Uterus (tissue), 4 donors: ENCODE measurements around the gene XPC. TPM values are rescaled to one million over a fixed set of nuclear protein-coding genes. Genes with fewer than 3 reads are reported as not detected.
A peak's percentile ranks its signal among the peaks of the same experiment; 100 is the strongest.

ENCODE experiments used
- DNase-seq, 2 donors: peaks; one replicate each; pipeline ENCODE4 v3.0.0-alpha.2; 2019 to 2020
- H3K27ac ChIP-seq, 2 donors: fragments of 200-600 bp; sonication (generic); 1 replicate in 1 of 2; 2 replicates in 1 of 2; pipeline ENCODE4 v1.5.1; 2016 to 2018
- H3K27me3 ChIP-seq, 2 donors: fragments of 200-600 bp; sonication (generic); one replicate each; pipeline ENCODE4 v1.5.1; 2018 to 2019; ENCODE audit warnings: control low read depth in 1 of 2
- H3K36me3 ChIP-seq, 2 donors: fragments of 200-600 bp; sonication (generic); one replicate each; pipeline ENCODE4 v1.5.1; 2019; ENCODE audit warnings: control low read depth in 1 of 2
- H3K4me1 ChIP-seq, 2 donors: fragments of 200-600 bp; sonication (generic); one replicate each; pipeline ENCODE4 v1.5.1; 2018 to 2019; ENCODE audit warnings: control low read depth in 1 of 2
- H3K4me3 ChIP-seq, 2 donors: fragments of 200-600 bp; sonication (generic); 1 replicate in 1 of 2; 2 replicates in 1 of 2; pipeline ENCODE4 v1.5.1; 2018 to 2019; ENCODE audit warnings: mild to moderate bottlenecking in 1 of 2
- H3K9me3 ChIP-seq, 2 donors: fragments of 200-600 bp; sonication (generic); one replicate each; pipeline ENCODE4 v1.5.1; 2019; ENCODE audit warnings: control low read depth in 1 of 2
- POLR2A ChIP-seq, 2 donors: fragments of 450-650 bp; IDR thresholded peaks; one replicate each; pipeline ENCODE4 v1.6.1; 2016; ENCODE audit warnings: antibody characterized with exemption in 2 of 2, mild to moderate bottlenecking in 1 of 2, moderate library complexity in 1 of 2
- intact Hi-C: fragments of 100-400 bp; cut with DNase I; formaldehyde crosslinking; loops from one replicate; pipeline ENCODE4 v1.15.1; 2023; ENCODE audit warnings: low total_unique reads
- total RNA-seq, 4 donors: library from RNA; depleted of rRNA in 3 of 4; stranded (reverse); fragments of >200 nt in 3 of 4; gene quantifications; one replicate each; pipeline versions ENCODE4 v1.1.0 to v1.2.4, GENCODE V29; 2014 to 2023
- TF ChIP-seq, protein P1 (sequence below), 4 experiments: fragments of 200-600 bp in 2 of 4; fragments of 450-650 bp in 2 of 4; sonication (generic) in 2 of 4; IDR thresholded peaks; one replicate each; pipeline ENCODE4 v1.5.1; 2016 to 2019; ENCODE audit warnings: antibody characterized with exemption in 4 of 4, mild to moderate bottlenecking in 2 of 4, moderate library complexity in 1 of 4
- donor health status: DM: yes; HTN: yes; CAD: no.

The XPC gene
- total RNA-seq, 4 donors from 2014 or later: 15.3 to 85.8 (median 48.5) TPM

GRCh38 chr3:14145670-14146380, 32.6 kb downstream of the XPC start:
- DNase-seq: no peak
- intact Hi-C loops: no loop called here
- no peak overlapping the region for H3K4me3 ChIP-seq
- H3K27me3 ChIP-seq: no peaks in the 10 kb centered on the region
- peaks cover 19 to 20% of the 10 kb centered on the region in 2 donors for H3K4me1 ChIP-seq
- H3K36me3 ChIP-seq: no peaks in the 10 kb centered on the region
- TF ChIP-seq POLR2A (IDR thresholded peaks at IDR 0.05): no peak
- TF ChIP-seq, protein P1, sequence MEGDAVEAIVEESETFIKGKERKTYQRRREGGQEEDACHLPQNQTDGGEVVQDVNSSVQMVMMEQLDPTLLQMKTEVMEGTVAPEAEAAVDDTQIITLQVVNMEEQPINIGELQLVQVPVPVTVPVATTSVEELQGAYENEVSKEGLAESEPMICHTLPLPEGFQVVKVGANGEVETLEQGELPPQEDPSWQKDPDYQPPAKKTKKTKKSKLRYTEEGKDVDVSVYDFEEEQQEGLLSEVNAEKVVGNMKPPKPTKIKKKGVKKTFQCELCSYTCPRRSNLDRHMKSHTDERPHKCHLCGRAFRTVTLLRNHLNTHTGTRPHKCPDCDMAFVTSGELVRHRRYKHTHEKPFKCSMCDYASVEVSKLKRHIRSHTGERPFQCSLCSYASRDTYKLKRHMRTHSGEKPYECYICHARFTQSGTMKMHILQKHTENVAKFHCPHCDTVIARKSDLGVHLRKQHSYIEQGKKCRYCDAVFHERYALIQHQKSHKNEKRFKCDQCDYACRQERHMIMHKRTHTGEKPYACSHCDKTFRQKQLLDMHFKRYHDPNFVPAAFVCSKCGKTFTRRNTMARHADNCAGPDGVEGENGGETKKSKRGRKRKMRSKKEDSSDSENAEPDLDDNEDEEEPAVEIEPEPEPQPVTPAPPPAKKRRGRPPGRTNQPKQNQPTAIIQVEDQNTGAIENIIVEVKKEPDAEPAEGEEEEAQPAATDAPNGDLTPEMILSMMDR (IDR thresholded peaks at IDR 0.05): no peak
- no peaks in the 10 kb centered on the region for H3K9me3 ChIP-seq
- peak overlapping the region; percentile 86 to 96 for H3K27ac ChIP-seq

DNA sequence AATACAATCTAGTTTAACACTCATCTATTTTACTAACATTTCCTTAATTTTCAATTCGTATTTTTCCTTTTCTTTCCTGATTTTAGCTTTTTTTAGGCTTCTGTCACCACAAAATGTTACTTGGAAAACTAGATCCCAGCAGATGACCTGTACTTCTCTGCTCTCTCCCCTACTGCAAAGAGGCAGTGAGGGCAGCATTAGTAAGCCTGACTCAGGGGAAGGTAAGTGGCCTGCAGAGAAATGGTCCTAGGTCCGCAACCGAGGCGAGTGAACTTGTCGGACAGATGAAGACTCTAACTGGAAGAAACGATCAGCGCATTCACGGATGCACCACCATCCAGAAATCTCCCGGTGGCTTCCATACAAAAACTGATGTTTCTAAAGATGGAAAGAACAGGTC, 33.2 kb downstream of the XPC start:
- peaks cover 19 to 20% of the 10 kb centered on the region in 2 donors for H3K4me1 ChIP-seq
- no peak for DNase-seq
- H3K27ac ChIP-seq: peak overlapping the region; percentile 86 to 96
- no peaks in the 10 kb centered on the region for H3K9me3 ChIP-seq
- TF ChIP-seq POLR2A (IDR thresholded peaks at IDR 0.05): no peak
- TF ChIP-seq, protein P1 (IDR thresholded peaks at IDR 0.05): no peak
- intact Hi-C loops: no loop called here
- no peaks in the 10 kb centered on the region for H3K36me3 ChIP-seq
- no peaks in the 10 kb centered on the region for H3K27me3 ChIP-seq
- no peak overlapping the region for H3K4me3 ChIP-seq

GRCh38 chr3:14144423-14145075, 33.9 kb downstream of the XPC start:
- H3K9me3 ChIP-seq: no peaks in the 10 kb centered on the region

GRCh38 chr3:14143271-14144225, 34.9 kb downstream of the XPC start:
- peak; percentile 69 to 79 for DNase-seq
- intact Hi-C loops: no loop called here
- Histone ChIP-seq H3K27me3 (no peaks in the 10 kb centered on the region), H3K9me3 (no peaks in the 10 kb centered on the region), H3K4me1 (peaks cover 19 to 20% of the 10 kb centered on the region in 2 donors), H3K27ac (peak overlapping the region; percentile 86 to 96), H3K4me3 (no peak overlapping the region), H3K36me3 (no peaks in the 10 kb centered on the region)
- TF ChIP-seq, protein P1 (IDR thresholded peaks at IDR 0.05): no peak
- no peak for TF ChIP-seq POLR2A (IDR thresholded peaks at IDR 0.05)

More at GRCh38 chr3:14144423-14145075, 33.9 kb downstream of the XPC start:
- Histone ChIP-seq H3K4me1 (peaks cover 19 to 20% of the 10 kb centered on the region in 2 donors), H3K36me3 (no peaks in the 10 kb centered on the region), H3K27me3 (no peaks in the 10 kb centered on the region), H3K27ac (peak overlapping the region; percentile 86 to 96), H3K4me3 (no peak overlapping the region)
- intact Hi-C loops: no loop called here
- peak; percentile 66 to 92 for DNase-seq
- TF ChIP-seq POLR2A (IDR thresholded peaks at IDR 0.05): no peak
- TF ChIP-seq, protein P1 (IDR thresholded peaks at IDR 0.05): no peak
